Natural killer cell (primary cell): ENCODE measurements around the gene TMEM255A. TPM values are rescaled to one million over a fixed set of nuclear protein-coding genes. Genes with fewer than 3 reads are reported as not detected.

Source experiments
- ATAC-seq, 3 donors: fragments of 150-1000 bp in 2 of 3; fragments of 200-7000 bp in 1 of 3; cut with Tn5 transposase; 1 replicate in 1 of 3; 2 replicates in 2 of 3; pipeline ENCODE4 v1.10.0; 2021; ENCODE audit warnings: mild to moderate bottlenecking in 2 of 3, moderate library complexity in 2 of 3
- DNase-seq, 2 donors: peaks; one replicate each; pipeline versions ENCODE4 v3.0.0 to v3.0.0-alpha.2; 2013 to 2021; ENCODE audit warnings: mixed read lengths in 1 of 2
- H3K27ac ChIP-seq: one replicate; pipeline ENCODE4 v1.5.1; 2013; ENCODE audit warnings: mild to moderate bottlenecking, low read length
- H3K27me3 ChIP-seq: one replicate; pipeline ENCODE4 v1.6.1; 2013; ENCODE audit warnings: low read length; ENCODE audit not compliant: control insufficient read depth, insufficient read depth
- H3K36me3 ChIP-seq: one replicate; pipeline ENCODE4 v1.6.1; 2013; ENCODE audit warnings: low read length; ENCODE audit not compliant: control insufficient read depth, insufficient read depth
- H3K4me1 ChIP-seq: one replicate; pipeline ENCODE4 v1.6.1; 2013; ENCODE audit warnings: low read length; ENCODE audit not compliant: control insufficient read depth, insufficient read depth
- H3K4me3 ChIP-seq: one replicate; pipeline ENCODE4 v1.5.1; 2013; ENCODE audit warnings: low read length
- H3K9me3 ChIP-seq: one replicate; pipeline ENCODE4 v1.6.1; 2013; ENCODE audit warnings: low read length; ENCODE audit not compliant: control insufficient read depth, insufficient read depth
- H3K27ac Mint-ChIP-seq, 2 donors: one replicate each; pipeline ENCODE4 v1.8.0; 2022; ENCODE audit warnings: mild to moderate bottlenecking in 2 of 2, mixed read lengths in 2 of 2, moderate library complexity in 1 of 2
- H3K27me3 Mint-ChIP-seq, 2 donors: one replicate each; pipeline ENCODE4 v1.8.0; 2022; ENCODE audit warnings: low read depth in 2 of 2, mixed read lengths in 2 of 2
- H3K36me3 Mint-ChIP-seq: one replicate; pipeline ENCODE4 v1.8.0; 2022; ENCODE audit warnings: mixed read lengths
- H3K4me1 Mint-ChIP-seq, 2 donors: one replicate each; pipeline ENCODE4 v1.8.0; 2022; ENCODE audit warnings: mixed read lengths in 2 of 2
- H3K4me3 Mint-ChIP-seq: one replicate; pipeline ENCODE4 v1.8.0; 2022; ENCODE audit warnings: mild to moderate bottlenecking, moderate library complexity, mixed read lengths
- H3K9me3 Mint-ChIP-seq, 2 donors: one replicate each; pipeline ENCODE4 v1.8.0; 2022; ENCODE audit warnings: mixed read lengths in 2 of 2
- WGBS: methylation state at CpG from one replicate; pipeline ENCODE4 v1.1.7; 2013; ENCODE audit warnings: missing lambda C conversion rate; ENCODE audit not compliant: insufficient coverage; 5-methylcytosine and 5-hydroxymethylcytosine counted together
- intact Hi-C: fragments of 100-400 bp; cut with micrococcal nuclease; formaldehyde crosslinking; loops from one replicate; pipeline ENCODE4 v1.14.2; 2022
- total RNA-seq, 4 donors: library from RNA; stranded (reverse); fragments of 120-200 nt in 1 of 4; gene quantifications; one replicate each; pipeline versions ENCODE4 v1.2.3 to v1.2.4, GENCODE V29; 2013 to 2022
- TF ChIP-seq, protein P1 (sequence below): fragments of 200-600 bp; IDR thresholded peaks from one replicate; pipeline ENCODE4 v1.8.0; 2022; ENCODE audit warnings: antibody characterized with exemption

TMEM255A gene
- total RNA-seq, 3 donors from 2014 or later (not counting 1 experiment from before 2014, with no cell fraction given), result 0.66 to 1.5 (median 1.4) TPM

DNA sequence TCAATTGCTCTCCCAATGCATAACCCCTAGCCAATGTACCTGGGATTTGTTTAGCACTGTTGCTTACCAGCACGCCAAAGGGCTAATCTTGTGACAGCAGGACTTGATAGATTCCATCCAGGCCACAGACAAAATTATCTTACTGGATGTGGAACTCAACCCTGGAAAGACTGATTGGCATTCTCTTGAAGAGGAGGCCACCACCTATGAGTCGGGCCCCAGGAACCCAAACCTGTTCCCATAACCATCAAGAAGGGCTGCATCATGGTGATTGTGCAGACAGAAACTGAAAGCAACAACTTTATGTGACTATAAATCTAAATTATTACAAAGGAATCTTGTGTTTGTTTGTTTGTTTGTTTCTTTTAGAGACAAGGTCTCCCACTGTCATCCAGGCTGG, 19.9 kb upstream of the TMEM255A start:
- TF ChIP-seq, protein P1, sequence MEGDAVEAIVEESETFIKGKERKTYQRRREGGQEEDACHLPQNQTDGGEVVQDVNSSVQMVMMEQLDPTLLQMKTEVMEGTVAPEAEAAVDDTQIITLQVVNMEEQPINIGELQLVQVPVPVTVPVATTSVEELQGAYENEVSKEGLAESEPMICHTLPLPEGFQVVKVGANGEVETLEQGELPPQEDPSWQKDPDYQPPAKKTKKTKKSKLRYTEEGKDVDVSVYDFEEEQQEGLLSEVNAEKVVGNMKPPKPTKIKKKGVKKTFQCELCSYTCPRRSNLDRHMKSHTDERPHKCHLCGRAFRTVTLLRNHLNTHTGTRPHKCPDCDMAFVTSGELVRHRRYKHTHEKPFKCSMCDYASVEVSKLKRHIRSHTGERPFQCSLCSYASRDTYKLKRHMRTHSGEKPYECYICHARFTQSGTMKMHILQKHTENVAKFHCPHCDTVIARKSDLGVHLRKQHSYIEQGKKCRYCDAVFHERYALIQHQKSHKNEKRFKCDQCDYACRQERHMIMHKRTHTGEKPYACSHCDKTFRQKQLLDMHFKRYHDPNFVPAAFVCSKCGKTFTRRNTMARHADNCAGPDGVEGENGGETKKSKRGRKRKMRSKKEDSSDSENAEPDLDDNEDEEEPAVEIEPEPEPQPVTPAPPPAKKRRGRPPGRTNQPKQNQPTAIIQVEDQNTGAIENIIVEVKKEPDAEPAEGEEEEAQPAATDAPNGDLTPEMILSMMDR, result no peak
- no peaks in the 10 kb centered on the region for H3K9me3 ChIP-seq
- H3K4me3 ChIP-seq, result no peak overlapping the region
- H3K4me1 ChIP-seq, result no peaks in the 10 kb centered on the region
- Mint-ChIP-seq H3K27ac (no peak overlapping the region), H3K36me3 (no peaks in the 10 kb centered on the region), H3K27me3 (peaks cover 11 to 27% of the 10 kb centered on the region in 2 donors), H3K9me3 (peaks cover 3% of the 10 kb centered on the region in 2 donors), H3K4me3 (no peak overlapping the region), H3K4me1 (no peaks in the 10 kb centered on the region)
- intact Hi-C loops, result no loop called here
- DNase-seq (no peak), ATAC-seq (no peak)
- H3K27ac ChIP-seq, result no peak overlapping the region
- H3K27me3 ChIP-seq, result no peaks in the 10 kb centered on the region
- 78% methylated on average over 1 of the region's 2 CpGs for WGBS
- H3K36me3 ChIP-seq, result no peaks in the 10 kb centered on the region

DNA sequence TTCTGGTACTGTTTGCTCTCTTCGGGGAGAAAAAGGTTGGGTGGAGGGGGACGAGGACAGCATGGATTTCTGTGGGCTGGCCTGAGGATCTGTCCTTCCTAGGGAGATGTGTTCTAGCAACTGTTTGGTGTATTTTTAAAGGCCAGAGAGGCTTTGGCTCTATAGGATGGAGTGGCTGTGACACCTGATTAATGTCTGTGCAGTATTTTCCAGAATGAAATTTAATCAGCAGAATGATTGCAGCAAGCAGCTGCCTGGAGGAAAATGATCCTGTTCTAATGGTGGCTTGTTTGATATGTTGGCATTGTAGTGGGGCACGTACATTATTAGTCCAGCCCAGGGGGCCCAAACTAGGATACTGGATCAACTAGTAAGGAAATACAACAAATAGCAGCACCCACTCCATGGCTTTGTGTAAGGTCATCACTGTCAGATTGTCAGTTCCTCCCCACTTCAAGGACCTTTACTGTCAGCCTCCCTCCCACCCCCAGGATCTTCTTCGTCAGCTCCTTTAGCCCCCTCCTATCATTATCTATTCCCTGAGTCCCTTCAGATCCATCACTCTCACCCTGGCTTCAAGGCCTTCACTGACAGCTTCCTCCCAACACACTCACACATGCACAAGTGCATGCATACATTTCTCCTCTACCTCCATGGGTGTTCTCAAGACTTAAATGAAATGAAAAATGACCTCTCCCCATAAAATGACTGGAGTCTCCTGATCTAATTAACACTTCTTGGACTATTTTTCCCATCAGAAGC, 10.4 kb upstream of the TMEM255A start:
- H3K27ac ChIP-seq, result no peak overlapping the region
- intact Hi-C loops, result no loop called here
- Mint-ChIP-seq H3K27me3 (peaks cover 10 to 44% of the 10 kb centered on the region in 2 donors), H3K36me3 (no peaks in the 10 kb centered on the region), H3K9me3 (no peaks in the 10 kb centered on the region), H3K27ac (no peak overlapping the region), H3K4me1 (peaks cover 0 to 6% of the 10 kb centered on the region in 2 donors), H3K4me3 (no peak overlapping the region)
- WGBS, result 83% methylated on average over 4 of the region's 4 CpGs
- H3K4me3 ChIP-seq, result no peak overlapping the region
- ATAC-seq (no peak), DNase-seq (no peak)
- H3K36me3 ChIP-seq, result no peaks in the 10 kb centered on the region
- H3K27me3 ChIP-seq, result peaks cover 2% of the 10 kb centered on the region
- TF ChIP-seq, protein P1, result no peak
- H3K9me3 ChIP-seq, result no peaks in the 10 kb centered on the region
- H3K4me1 ChIP-seq, result no peaks in the 10 kb centered on the region

DNA sequence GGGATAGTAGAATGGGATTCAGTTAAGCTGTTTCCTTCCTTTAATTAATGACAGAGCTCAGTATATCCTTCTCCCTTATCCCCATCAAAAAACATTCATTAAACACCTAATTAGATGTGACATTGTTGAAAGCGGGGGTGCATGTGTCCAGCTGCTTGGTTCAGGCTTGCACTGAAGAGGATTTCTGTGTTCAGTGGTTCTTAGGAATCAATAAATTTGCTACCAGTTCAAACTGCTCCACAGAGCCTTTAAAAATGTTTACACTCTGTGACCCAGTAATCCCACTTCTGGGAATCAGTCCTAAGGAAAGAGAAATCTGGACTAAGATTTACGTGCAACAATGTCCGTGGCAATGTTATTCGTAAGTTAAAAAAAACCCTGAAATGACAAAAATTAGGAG, 7.2 kb upstream of the TMEM255A start:
- H3K4me3 Mint-ChIP-seq, result no peak overlapping the region
- Histone ChIP-seq H3K27me3 (peaks cover 2% of the 10 kb centered on the region), H3K27ac (no peak overlapping the region), H3K4me1 (no peaks in the 10 kb centered on the region), H3K36me3 (no peaks in the 10 kb centered on the region), H3K9me3 (no peaks in the 10 kb centered on the region), H3K4me3 (no peak overlapping the region)
- intact Hi-C loops, result no loop called here
- H3K27me3 Mint-ChIP-seq, result peaks cover 18 to 49% of the 10 kb centered on the region in 2 donors
- H3K27ac Mint-ChIP-seq, result no peak overlapping the region
- H3K4me1 Mint-ChIP-seq, result peaks cover 0 to 6% of the 10 kb centered on the region in 2 donors
- no peaks in the 10 kb centered on the region for H3K9me3 Mint-ChIP-seq
- WGBS, result 90% methylated on average over 2 of the region's 4 CpGs
- DNase-seq (no peak), ATAC-seq (no peak)
- TF ChIP-seq, protein P1, result no peak
- H3K36me3 Mint-ChIP-seq, result no peaks in the 10 kb centered on the region
